ENCODE results near the gene RAD9A.
"Not testable (repeated sequence)": the region's sequence is repeated elsewhere in the genome, so short reads cannot be mapped to it uniquely, and the experiment has no call there.

GRCh38 chr11:67403085-67403484, 11.3 kb downstream of the RAD9A start:
- not testable (repeated sequence) for TF ChIP-seq CTCF (IDR thresholded peaks at IDR 0.05; ENCODE audit: insufficient read depth, low read depth, low read length); EZH2 (IDR thresholded peaks at IDR 0.05; ENCODE audit: insufficient read depth, low read length)

Measured in astrocyte (in vitro differentiated cells and primary cell).